ELR (cell line): Measurements from ENCODE around the gene AQP3.
"Not testable (repeated sequence)": the region's sequence is repeated elsewhere in the genome, so short reads cannot be mapped to it uniquely, and the experiment has no call there.

Experiments used
- DNase-seq: peaks from one replicate; pipeline ENCODE4 v3.0.0-alpha.2; 2015; ENCODE audit warnings: low read depth

The AQP3 gene

GRCh38 chr9:33465096-33465495, 17.7 kb upstream of the AQP3 start:
- DNase-seq = no peak

GRCh38 chr9:33464045-33464636, 16.7 kb upstream of the AQP3 start:
- no peak for DNase-seq

- no peak for DNase-seq
Measured at GRCh38 chr9:33463151-33463550, 15.8 kb upstream of the AQP3 start.

- no peak for DNase-seq
Measured at GRCh38 chr9:33461492-33461891, 14.1 kb upstream of the AQP3 start.

- no peak for DNase-seq
Measured at GRCh38 chr9:33460854-33461253, 13.5 kb upstream of the AQP3 start.

GRCh38 chr9:33459115-33459514, 11.7 kb upstream of the AQP3 start:
- DNase-seq = no peak

GRCh38 chr9:33458444-33458843, 11.1 kb upstream of the AQP3 start:
- peak; percentile 72 for DNase-seq

GRCh38 chr9:33455945-33456344, 8.6 kb upstream of the AQP3 start:
- DNase-seq = no peak

- DNase-seq = not testable (repeated sequence)
Measured at GRCh38 chr9:33455456-33455855, 8.1 kb upstream of the AQP3 start.

- not testable (repeated sequence) for DNase-seq
Measured at GRCh38 chr9:33454661-33455026, 7.3 kb upstream of the AQP3 start.

- DNase-seq = no peak
Measured at GRCh38 chr9:33453999-33454660, 6.7 kb upstream of the AQP3 start.

GRCh38 chr9:33453286-33453860, 6.0 kb upstream of the AQP3 start:
- peak; percentile 55 for DNase-seq

- peak; percentile 94 for DNase-seq
Measured at GRCh38 chr9:33452828-33453271, 5.5 kb upstream of the AQP3 start.

GRCh38 chr9:33450621-33451146, 3.3 kb upstream of the AQP3 start:
- no peak for DNase-seq

- no peak for DNase-seq
Measured at GRCh38 chr9:33449715-33450114, 2.3 kb upstream of the AQP3 start.

- peak; percentile 30 for DNase-seq
Measured at GRCh38 chr9:33447799-33448553, 583 bp upstream of the AQP3 start.

- no peak for DNase-seq
Measured at GRCh38 chr9:33446240-33446945, 1.0 kb downstream of the AQP3 start.

- no peak for DNase-seq
Measured at GRCh38 chr9:33445389-33446239, 1.8 kb downstream of the AQP3 start.

- DNase-seq = no peak
Measured at GRCh38 chr9:33443464-33444154, 3.8 kb downstream of the AQP3 start.

- peak; percentile 70 for DNase-seq
Measured at GRCh38 chr9:33443047-33443446, 4.3 kb downstream of the AQP3 start.
